ENCODE results near the gene TLN1. TPM values are rescaled to one million over a fixed set of nuclear protein-coding genes. Genes with fewer than 3 reads are reported as not detected.

The TLN1 gene
- total RNA-seq, 2 donors from 2014 or later: 117 to 123 TPM

- H3K36me3 Mint-ChIP-seq (ENCODE audit: low read depth): peaks cover 79% of the 10 kb centered on the region
- no peak overlapping the region for H3K27ac ChIP-seq (ENCODE audit: low read depth, low read length)
- no peak overlapping the region for H3K4me3 Mint-ChIP-seq
- no peaks in the 10 kb centered on the region for H3K4me1 Mint-ChIP-seq
- H3K27me3 Mint-ChIP-seq (ENCODE audit: insufficient read depth): no peaks in the 10 kb centered on the region
- no peaks in the 10 kb centered on the region for H3K27me3 ChIP-seq (ENCODE audit: control insufficient read depth, insufficient read depth, low read length, poor library complexity, severe bottlenecking)
- no peak for TF ChIP-seq CTCF (conservative IDR thresholded peaks at IDR 0.05)
- no peaks in the 10 kb centered on the region for H3K4me1 ChIP-seq (ENCODE audit: control insufficient read depth, insufficient read depth, low read length)
- WGBS, 2 experiments (ENCODE audit: insufficient coverage in 1 of 2, insufficient read length in 1 of 2): 92 to 94% methylated on average over 2 to 7 of the region's 7 CpGs
- no peak overlapping the region for H3K4me3 ChIP-seq (ENCODE audit: low read length)
- H3K9me3 Mint-ChIP-seq: no peaks in the 10 kb centered on the region
- no peak for DNase-seq
- no peak overlapping the region for H3K27ac Mint-ChIP-seq
- peaks cover 92% of the 10 kb centered on the region for H3K36me3 ChIP-seq (ENCODE audit: control insufficient read depth, insufficient read depth, low read length)
- no peaks in the 10 kb centered on the region for H3K9me3 ChIP-seq (ENCODE audit: control insufficient read depth, low read length)
- H3K9ac ChIP-seq (ENCODE audit: extremely low read depth, low read length, poor library complexity, severe bottlenecking): no peak overlapping the region
Measured at GRCh38 chr9:35710818-35711500, 21.0 kb downstream of the TLN1 start.

- no peak overlapping the region for H3K4me3 ChIP-seq (ENCODE audit: low read length)
- DNase-seq: no peak
- no peaks in the 10 kb centered on the region for H3K9me3 ChIP-seq (ENCODE audit: control insufficient read depth, low read length)
- peaks cover 86% of the 10 kb centered on the region for H3K36me3 Mint-ChIP-seq (ENCODE audit: low read depth)
- no peaks in the 10 kb centered on the region for H3K4me1 ChIP-seq (ENCODE audit: control insufficient read depth, insufficient read depth, low read length)
- H3K27ac Mint-ChIP-seq: no peak overlapping the region
- H3K27me3 ChIP-seq (ENCODE audit: control insufficient read depth, insufficient read depth, low read length, poor library complexity, severe bottlenecking): no peaks in the 10 kb centered on the region
- no peaks in the 10 kb centered on the region for H3K27me3 Mint-ChIP-seq (ENCODE audit: insufficient read depth)
- TF ChIP-seq CTCF (conservative IDR thresholded peaks at IDR 0.05): no peak
- H3K4me1 Mint-ChIP-seq: no peaks in the 10 kb centered on the region
- no peak overlapping the region for H3K9ac ChIP-seq (ENCODE audit: extremely low read depth, low read length, poor library complexity, severe bottlenecking)
- peaks cover 90% of the 10 kb centered on the region for H3K36me3 ChIP-seq (ENCODE audit: control insufficient read depth, insufficient read depth, low read length)
- H3K4me3 Mint-ChIP-seq: no peak overlapping the region
- H3K27ac ChIP-seq (ENCODE audit: low read depth, low read length): no peak overlapping the region
- 95 to 100% methylated on average over 1 to 4 of the region's 4 CpGs for WGBS, 2 experiments (ENCODE audit: insufficient coverage in 1 of 2, insufficient read length in 1 of 2)
- H3K9me3 Mint-ChIP-seq: no peaks in the 10 kb centered on the region
Measured at GRCh38 chr9:35708146-35708545, 23.8 kb downstream of the TLN1 start.

GRCh38 chr9:35706951-35707350, 25.0 kb downstream of the TLN1 start:
- 89 to 100% methylated on average over 1 to 10 of the region's 10 CpGs for WGBS, 2 experiments (ENCODE audit: insufficient coverage in 1 of 2, insufficient read length in 1 of 2)
- Mint-ChIP-seq H3K36me3 (ENCODE audit: low read depth) (peaks cover 84% of the 10 kb centered on the region), H3K4me3 (no peak overlapping the region), H3K27ac (no peak overlapping the region), H3K9me3 (no peaks in the 10 kb centered on the region), H3K27me3 (ENCODE audit: insufficient read depth) (no peaks in the 10 kb centered on the region), H3K4me1 (no peaks in the 10 kb centered on the region)
- H3K27me3 ChIP-seq (ENCODE audit: control insufficient read depth, insufficient read depth, low read length, poor library complexity, severe bottlenecking): no peaks in the 10 kb centered on the region
- no peaks in the 10 kb centered on the region for H3K9me3 ChIP-seq (ENCODE audit: control insufficient read depth, low read length)
- no peak for DNase-seq
- no peak overlapping the region for H3K4me3 ChIP-seq (ENCODE audit: low read length)
- no peak overlapping the region for H3K27ac ChIP-seq (ENCODE audit: low read depth, low read length)
- no peak for TF ChIP-seq CTCF (conservative IDR thresholded peaks at IDR 0.05)
- peaks cover 88% of the 10 kb centered on the region for H3K36me3 ChIP-seq (ENCODE audit: control insufficient read depth, insufficient read depth, low read length)
- H3K9ac ChIP-seq (ENCODE audit: extremely low read depth, low read length, poor library complexity, severe bottlenecking): no peak overlapping the region
- H3K4me1 ChIP-seq (ENCODE audit: control insufficient read depth, insufficient read depth, low read length): no peaks in the 10 kb centered on the region
